ENCODE measurements around the gene MBNL2. TPM values are rescaled to one million over a fixed set of nuclear protein-coding genes. Genes with fewer than 3 reads are reported as not detected.

The MBNL2 gene
- total RNA-seq, 2 experiments from 2014 or later, result 15.8 to 16.1 TPM

DNA sequence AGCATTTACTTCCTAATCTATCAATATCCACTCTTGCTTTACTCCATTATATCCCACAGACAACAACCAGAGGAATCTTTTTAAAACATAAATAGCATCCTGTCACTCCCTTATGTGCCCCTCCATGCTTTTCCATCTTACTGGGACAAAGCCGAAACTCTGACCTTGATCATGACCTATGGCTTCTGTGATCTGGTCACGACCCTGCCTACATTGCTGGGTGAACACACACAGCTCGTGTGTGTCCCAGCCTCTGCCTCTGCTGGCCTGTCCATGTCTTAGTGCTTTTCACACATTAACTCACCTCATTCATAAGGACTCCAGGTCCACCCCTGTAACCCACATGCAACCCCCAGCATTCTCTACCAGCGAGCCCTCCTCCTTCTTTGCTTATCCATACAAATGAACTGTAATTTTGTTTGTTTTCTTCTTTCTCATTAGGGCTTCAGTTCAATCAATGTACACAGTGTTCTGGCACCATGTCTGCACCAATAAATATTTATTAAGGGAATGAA is 115.9 kb downstream of the MBNL2 start:
- CTCF ChIA-PET, result no interaction called here
- Mint-ChIP-seq H3K4me1 (ENCODE audit: low read depth) (peaks cover 8% of the 10 kb centered on the region), H3K9me3 (no peaks in the 10 kb centered on the region), H3K27me3 (no peaks in the 10 kb centered on the region), H3K27ac (no peak overlapping the region), H3K36me3 (ENCODE audit: low read depth) (peaks cover 1% of the 10 kb centered on the region), H3K4me3 (no peak overlapping the region)
- POLR2A ChIA-PET, result no interaction called here
- intact Hi-C loops (cut with micrococcal nuclease), result no loop called here
- no peak for DNase-seq
- TF ChIP-seq, protein P1, sequence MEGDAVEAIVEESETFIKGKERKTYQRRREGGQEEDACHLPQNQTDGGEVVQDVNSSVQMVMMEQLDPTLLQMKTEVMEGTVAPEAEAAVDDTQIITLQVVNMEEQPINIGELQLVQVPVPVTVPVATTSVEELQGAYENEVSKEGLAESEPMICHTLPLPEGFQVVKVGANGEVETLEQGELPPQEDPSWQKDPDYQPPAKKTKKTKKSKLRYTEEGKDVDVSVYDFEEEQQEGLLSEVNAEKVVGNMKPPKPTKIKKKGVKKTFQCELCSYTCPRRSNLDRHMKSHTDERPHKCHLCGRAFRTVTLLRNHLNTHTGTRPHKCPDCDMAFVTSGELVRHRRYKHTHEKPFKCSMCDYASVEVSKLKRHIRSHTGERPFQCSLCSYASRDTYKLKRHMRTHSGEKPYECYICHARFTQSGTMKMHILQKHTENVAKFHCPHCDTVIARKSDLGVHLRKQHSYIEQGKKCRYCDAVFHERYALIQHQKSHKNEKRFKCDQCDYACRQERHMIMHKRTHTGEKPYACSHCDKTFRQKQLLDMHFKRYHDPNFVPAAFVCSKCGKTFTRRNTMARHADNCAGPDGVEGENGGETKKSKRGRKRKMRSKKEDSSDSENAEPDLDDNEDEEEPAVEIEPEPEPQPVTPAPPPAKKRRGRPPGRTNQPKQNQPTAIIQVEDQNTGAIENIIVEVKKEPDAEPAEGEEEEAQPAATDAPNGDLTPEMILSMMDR (IDR thresholded peaks at IDR 0.05), result no peak
- ATAC-seq, result no peak

GRCh38 chr13:97338571-97338970 is 116.4 kb downstream of the MBNL2 start:
- DNase-seq, result no peak
- no peak for ATAC-seq
- POLR2A ChIA-PET, result no interaction called here
- CTCF ChIA-PET, result no interaction called here
- Mint-ChIP-seq H3K9me3 (no peaks in the 10 kb centered on the region), H3K36me3 (ENCODE audit: low read depth) (no peaks in the 10 kb centered on the region), H3K4me3 (no peak overlapping the region), H3K27ac (no peak overlapping the region), H3K27me3 (no peaks in the 10 kb centered on the region), H3K4me1 (ENCODE audit: low read depth) (peaks cover 8% of the 10 kb centered on the region)
- TF ChIP-seq, protein P1 (IDR thresholded peaks at IDR 0.05), result no peak
- intact Hi-C loops (cut with micrococcal nuclease), result no loop called here

DNA sequence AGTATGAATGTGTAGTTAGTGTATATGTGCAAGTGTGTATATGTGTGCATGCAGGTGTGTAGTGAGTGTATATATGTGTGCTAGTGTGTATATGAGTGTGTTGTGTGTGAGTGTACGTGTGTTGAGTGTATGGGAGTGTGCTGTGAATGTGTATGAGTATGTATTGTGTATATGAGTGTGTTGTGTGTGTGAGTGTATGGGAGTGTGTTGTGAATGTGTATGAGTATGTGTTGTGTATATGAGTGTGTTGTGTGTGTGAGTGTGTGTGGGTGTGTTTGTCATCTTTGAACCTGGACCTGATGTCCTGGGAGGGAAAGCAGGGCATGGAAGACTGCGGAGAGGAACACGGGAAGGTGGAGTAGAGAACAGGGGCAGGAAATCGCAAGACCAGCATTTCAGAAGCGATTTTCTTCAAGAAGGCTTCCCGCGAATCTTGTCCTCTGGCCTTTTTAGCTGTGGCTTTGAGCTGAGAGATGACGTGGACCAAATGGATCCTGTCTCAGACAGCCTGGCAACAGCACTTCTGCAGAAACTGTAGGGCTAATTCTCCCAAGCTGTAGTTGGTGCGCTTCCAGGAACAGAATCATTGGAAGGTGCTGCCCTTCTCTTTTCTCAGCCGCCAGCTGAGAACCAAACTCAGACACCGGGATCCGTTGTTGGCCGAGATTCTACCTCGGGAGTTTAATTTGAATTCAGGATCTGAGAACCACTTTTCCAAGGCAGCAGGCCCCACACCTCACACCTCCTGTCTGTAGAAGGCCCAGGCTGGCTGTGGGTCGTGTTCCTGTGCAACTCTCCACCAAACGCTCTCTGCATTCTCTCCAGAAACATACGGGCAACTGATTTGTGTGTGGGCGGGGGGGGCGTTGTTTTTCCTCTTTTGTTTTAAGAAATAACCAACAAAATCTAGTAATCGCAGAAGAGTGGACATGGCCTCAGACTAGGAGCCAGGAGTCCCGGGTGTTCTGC is 117.2 kb downstream of the MBNL2 start:
- ChIA-PET POLR2A (no interaction called here), CTCF (interaction anchor here (9.0 kb wide), 1 partner anchor 229 kb away, joined by 109 read pairs; no protein-coding TSS in a partner anchor)
- DNase-seq (no peak), ATAC-seq (no peak)
- no peak overlapping the region for H3K4me3 Mint-ChIP-seq
- H3K4me1 Mint-ChIP-seq (ENCODE audit: low read depth), result peaks cover 8% of the 10 kb centered on the region
- TF ChIP-seq, protein P1 (IDR thresholded peaks at IDR 0.05), result no peak
- H3K9me3 Mint-ChIP-seq, result no peaks in the 10 kb centered on the region
- intact Hi-C loops (cut with micrococcal nuclease), result no loop called here
- no peak overlapping the region for H3K27ac Mint-ChIP-seq
- no peaks in the 10 kb centered on the region for H3K27me3 Mint-ChIP-seq
- no peaks in the 10 kb centered on the region for H3K36me3 Mint-ChIP-seq (ENCODE audit: low read depth)

DNA sequence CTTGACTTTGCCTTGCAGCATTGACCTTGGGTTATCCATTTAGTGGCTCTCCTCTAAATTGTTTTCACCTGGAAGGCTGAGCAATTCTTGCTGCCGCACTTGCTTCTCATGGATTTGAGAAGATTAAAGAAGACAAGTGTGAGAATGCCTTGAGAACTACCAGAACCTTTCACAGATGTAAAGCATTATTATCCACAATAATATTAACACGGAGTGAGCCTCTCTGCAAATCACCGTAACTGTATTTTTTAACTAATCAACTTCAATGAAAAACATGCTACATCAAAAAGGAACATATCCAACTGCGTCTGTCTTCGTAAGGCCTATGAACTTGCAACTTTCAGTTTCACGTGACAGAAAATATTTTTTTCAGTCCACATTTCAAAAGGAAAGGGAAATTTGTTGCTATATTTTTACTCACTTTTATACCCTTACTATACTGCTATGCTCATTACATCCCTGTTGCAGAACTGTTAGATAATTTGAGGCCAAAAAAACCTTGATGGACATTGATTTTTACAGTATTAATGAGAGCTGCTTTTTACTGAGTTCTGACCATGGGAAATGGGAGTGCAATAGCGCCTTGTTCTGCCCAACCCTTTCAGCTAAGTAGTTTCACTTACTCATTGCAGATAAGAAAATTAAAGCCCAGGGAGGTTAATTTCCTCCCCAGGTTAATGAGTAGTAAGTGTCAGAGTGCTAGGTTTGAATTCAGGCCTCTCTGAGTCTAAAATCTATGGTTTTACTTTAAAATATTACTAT is 118.0 kb downstream of the MBNL2 start:
- no peaks in the 10 kb centered on the region for H3K36me3 Mint-ChIP-seq (ENCODE audit: low read depth)
- H3K27me3 Mint-ChIP-seq, result no peaks in the 10 kb centered on the region
- no peak overlapping the region for H3K27ac Mint-ChIP-seq
- ChIA-PET POLR2A (no interaction called here), CTCF (interaction anchor here (9.0 kb wide), 1 partner anchor 230 kb away, joined by 109 read pairs; no protein-coding TSS in a partner anchor)
- TF ChIP-seq, protein P1 (IDR thresholded peaks at IDR 0.05), result no peak
- DNase-seq (no peak), ATAC-seq (no peak)
- H3K4me3 Mint-ChIP-seq, result no peak overlapping the region
- H3K4me1 Mint-ChIP-seq (ENCODE audit: low read depth), result peaks cover 8% of the 10 kb centered on the region
- intact Hi-C loops (cut with micrococcal nuclease), result loop anchor here (5.0 kb wide), 2 partner anchors 113 to 228 kb away; no protein-coding TSS in a partner anchor
- H3K9me3 Mint-ChIP-seq, result no peaks in the 10 kb centered on the region
